HepG2 (cell line): ENCODE measurements around the gene PFKFB2. TPM values are rescaled to one million over a fixed set of nuclear protein-coding genes. Genes with fewer than 3 reads are reported as not detected.

Source experiments
- ATAC-seq: fragments of 200-7000 bp; cut with Tn5 transposase; 3 replicates; pipeline ENCODE4 v1.9.1; 2020; ENCODE audit warnings: mild to moderate bottlenecking, moderate library complexity
- BruUV-seq: library from RNA; stranded (reverse); fragments of 400-500 nt; replicated peaks from 2 replicates; lab custom pipeline; 2021; lab: Mats Ljungman, UMichigan
- CTCF ChIA-PET: fragments of 300-600 bp; formaldehyde crosslinking; extraction: SDS; loops from one replicate; lab custom pipeline; 2021; ENCODE audit warnings: low total read pairs, inconsistent platforms, low intra/inter-chr PET ratio; lab: Yijun Ruan, JAX
- POLR2A ChIA-PET: fragments of 350-600 bp; sonication (Branson Sonifier 250); formaldehyde crosslinking; loops from one replicate; lab custom pipeline; 2020; ENCODE audit warnings: antibody characterized with exemption, inconsistent platforms; lab: Yijun Ruan, JAX
- DNase-seq: peaks from one replicate; pipeline ENCODE4 v3.0.0-alpha.2; 2015; ENCODE audit warnings: low spot score
- FAIRE-seq: peaks from 3 replicates; lab custom pipeline; 2011; peaks lifted over from hg19 to GRCh38; lab: Jason Lieb, UNC
- H2AFZ ChIP-seq: one replicate; pipeline ENCODE4 v1.6.1; 2011; ENCODE audit warnings: low read length, inconsistent platforms
- H3K27ac ChIP-seq: fragments of 300-600 bp; 3 replicates; pipeline ENCODE4 v1.8.0; 2011; ENCODE audit warnings: mixed run types, mild to moderate bottlenecking, mixed read lengths, low read length, inconsistent platforms; ENCODE audit not compliant: insufficient read depth; ENCODE audit errors: extremely low read length
- H3K27me3 ChIP-seq, 2 experiments: fragments of 200-600 bp in 1 of 2; 2 replicates in 1 of 2; 3 replicates in 1 of 2; pipeline versions ENCODE4 v1.6.0 to v1.8.0; 2011; ENCODE audit warnings: low read length in 2 of 2, mild to moderate bottlenecking in 2 of 2, moderate library complexity in 2 of 2, inconsistent platforms in 1 of 2; ENCODE audit not compliant: insufficient read depth in 2 of 2, control insufficient read depth in 1 of 2
- H3K36me3 ChIP-seq, 2 experiments: fragments of 200-600 bp in 1 of 2; replicated peaks in 1 of 2; 2 replicates in 1 of 2; 3 replicates in 1 of 2; pipeline versions ENCODE4 v1.5.1 to v1.8.0; 2011; ENCODE audit warnings: low read length in 2 of 2, inconsistent platforms in 1 of 2; ENCODE audit not compliant: insufficient read depth in 2 of 2, control insufficient read depth in 1 of 2
- H3K4me1 ChIP-seq: 2 replicates; pipeline ENCODE4 v1.5.1; 2012; ENCODE audit warnings: low read length, inconsistent platforms; ENCODE audit not compliant: insufficient read depth
- H3K4me2 ChIP-seq: 2 replicates; pipeline ENCODE4 v1.6.0; 2011; ENCODE audit warnings: low read depth, low read length, inconsistent platforms
- H3K4me3 ChIP-seq, 3 experiments: fragments of 200-600 bp in 1 of 3; sonication (generic), shearing (Covaris generic) in 1 of 3; replicated peaks in 1 of 3; 2 replicates each; pipeline ENCODE4 v1.5.1; 2011 to 2016; ENCODE audit warnings: low read length in 3 of 3, inconsistent platforms in 2 of 3, low read depth in 2 of 3, mild to moderate bottlenecking in 2 of 3, control low read depth in 1 of 3, mixed read lengths in 1 of 3; ENCODE audit not compliant: insufficient read depth in 1 of 3
- H3K79me2 ChIP-seq: one replicate; pipeline ENCODE4 v1.6.1; 2011; ENCODE audit warnings: low read length, inconsistent platforms; ENCODE audit not compliant: insufficient read depth
- H3K9ac ChIP-seq: 2 replicates; pipeline ENCODE4 v1.6.0; 2011; ENCODE audit warnings: mild to moderate bottlenecking, low read depth, low read length, inconsistent platforms; ENCODE audit not compliant: insufficient read depth
- H3K9me3 ChIP-seq: 2 replicates; pipeline ENCODE4 v1.5.1; 2012; ENCODE audit warnings: mild to moderate bottlenecking, low read length
- H4K20me1 ChIP-seq: 2 replicates; pipeline ENCODE4 v1.6.0; 2011; ENCODE audit warnings: inconsistent platforms, mild to moderate bottlenecking, low read length, moderate library complexity; ENCODE audit not compliant: insufficient read depth
- ATF7-NPFF ChIP-seq: sonication (generic); formaldehyde crosslinking; IDR thresholded peaks from 2 replicates; pipeline ENCODE4 v1.8.1; 2023; ENCODE audit warnings: mild to moderate bottlenecking, low read depth, missing genetic modification reagents, moderate library complexity
- BRF2 ChIP-seq: sonication (generic); formaldehyde crosslinking; IDR thresholded peaks from 2 replicates; pipeline ENCODE4 v1.8.1; 2022; ENCODE audit warnings: mild to moderate bottlenecking, missing genetic modification reagents
- CBX1 ChIP-seq: IDR thresholded peaks from one replicate; pipeline ENCODE4 v1.6.1; 2016; ENCODE audit warnings: antibody characterized with exemption, low read depth
- CC2D1A ChIP-seq: sonication (generic); formaldehyde crosslinking; IDR thresholded peaks from 2 replicates; pipeline ENCODE4 v1.8.1; 2023; ENCODE audit warnings: mild to moderate bottlenecking, missing genetic modification reagents
- MIER3 ChIP-seq: IDR thresholded peaks from 2 replicates; pipeline ENCODE4 v1.6.1; 2016; ENCODE audit warnings: missing compliant biosample characterization, borderline replicate concordance
- MTF1 ChIP-seq: sonication (generic); formaldehyde crosslinking; IDR thresholded peaks from 2 replicates; pipeline ENCODE4 v1.5.0; 2020; ENCODE audit warnings: missing genetic modification reagents
- MXI1 ChIP-seq: IDR thresholded peaks from 3 replicates; pipeline ENCODE4 v1.6.1; 2012; ENCODE audit warnings: low read depth, low read length, inconsistent platforms, borderline replicate concordance
- NAIF1 ChIP-seq: sonication (generic); formaldehyde crosslinking; IDR thresholded peaks from 2 replicates; pipeline ENCODE4 v1.5.0; 2020; ENCODE audit warnings: mild to moderate bottlenecking, missing genetic modification reagents, borderline replicate concordance
- PREB ChIP-seq: sonication (generic); formaldehyde crosslinking; IDR thresholded peaks from 2 replicates; pipeline ENCODE4 v1.4.0; 2020; ENCODE audit warnings: missing genetic modification reagents
- RFXANK ChIP-seq: IDR thresholded peaks from 2 replicates; pipeline ENCODE4 v1.6.1; 2016
- SOX13 ChIP-seq, 3 experiments: fragments of 450-650 bp in 1 of 3; sonication (generic) in 1 of 3; formaldehyde crosslinking in 1 of 3; IDR thresholded peaks in 2 of 3; conservative IDR thresholded peaks in 1 of 3; 2 replicates each; pipeline versions ENCODE4 v1.5.0 to v1.6.1; 2016 to 2020; ENCODE audit warnings: antibody characterized with exemption in 1 of 3, mild to moderate bottlenecking in 1 of 3, missing compliant biosample characterization in 1 of 3, missing genetic modification reagents in 1 of 3, moderate library complexity in 1 of 3
- TRAFD1 ChIP-seq: sonication (generic); formaldehyde crosslinking; IDR thresholded peaks from 2 replicates; pipeline ENCODE4 v1.5.1; 2020; ENCODE audit warnings: missing genetic modification reagents, mild to moderate bottlenecking, borderline replicate concordance
- ZNF263 ChIP-seq: sonication (generic); formaldehyde crosslinking; IDR thresholded peaks from 2 replicates; pipeline ENCODE4 v1.4.0; 2020; ENCODE audit warnings: missing genetic modification reagents
- ZNF350 ChIP-seq: sonication (generic); formaldehyde crosslinking; IDR thresholded peaks from 2 replicates; pipeline ENCODE4 v1.4.0; 2020; ENCODE audit warnings: mild to moderate bottlenecking, low read depth, missing genetic modification reagents, borderline replicate concordance
- ZNF431 ChIP-seq: sonication (generic); formaldehyde crosslinking; IDR thresholded peaks from 2 replicates; pipeline ENCODE4 v1.9.0; 2022; ENCODE audit warnings: missing genetic modification reagents, low read depth, mild to moderate bottlenecking, borderline replicate concordance
- ZNF740 ChIP-seq: sonication (generic); formaldehyde crosslinking; IDR thresholded peaks from 2 replicates; pipeline ENCODE4 v1.4.0; 2020; ENCODE audit warnings: missing genetic modification reagents
- WGBS: methylation state at CpG from one replicate; pipeline ENCODE4 v1.1.6; 2017; ENCODE audit warnings: low lambda C conversion rate; 5-methylcytosine and 5-hydroxymethylcytosine counted together
- in situ Hi-C: cut with HindIII; loops from 2 replicates; pipeline ENCODE4 v1.10.0; 2017; ENCODE audit warnings: low pct_unique_long_range_greater_than_20kb; ENCODE audit not compliant: extremely low pct_ligation_motif_present
- intact Hi-C: fragments of 100-400 bp; cut with micrococcal nuclease; formaldehyde crosslinking; loops from one replicate; pipeline ENCODE4 v1.10.0; 2022; ENCODE audit not compliant: unreplicated experiment
- polyA plus RNA-seq, 8 experiments: library from polyadenylated mRNA; depleted of rRNA in 3 of 8; stranded (reverse) in 7 of 8; unstranded in 1 of 8; fragments of >200 nt; fragmentation: Illumina TruSeq in 4 of 8; extraction: Trizol in 4 of 8; gene quantifications; 2 replicates each; pipeline versions ENCODE4 v1.2.1 to v1.2.3, GENCODE V29; 2011 to 2016; ENCODE audit warnings: low read depth in 4 of 8, missing spikeins in 1 of 8, mixed read lengths in 1 of 8; ENCODE audit not compliant: insufficient read depth in 1 of 8
- total RNA-seq, 5 experiments: library from RNA; depleted of rRNA; stranded (reverse); fragments of >200 nt; fragmentation: Illumina TruSeq; extraction: Trizol; gene quantifications; 2 replicates each; pipeline ENCODE4 v1.2.3, GENCODE V29; 2016; ENCODE audit warnings: low read depth in 1 of 5

Gene PFKFB2
- total and polyA plus RNA-seq, 2 of the 13 experiments (the other 11 are each of a cell fraction or from before 2014, with no cell fraction given): 4.6 to 10.6 TPM

- intact Hi-C loops: no loop called here
- H3K4me2 ChIP-seq: no peak overlapping the region
- no peak overlapping the region for H3K9ac ChIP-seq
- 99% methylated on average over 8 of the region's 8 CpGs for WGBS
- no peaks in the 10 kb centered on the region for H3K27me3 ChIP-seq
- peaks cover 9 to 34% of the 10 kb centered on the region in 2 experiments; a peak in 4 of 5 replicates for H3K36me3 ChIP-seq
- no peak for TF ChIP-seq ATF7-NPFF
- no peak for TF ChIP-seq MTF1 (CRISPR knock-in tag)
- no peak for TF ChIP-seq ZNF740 (CRISPR knock-in tag)
- no peak for TF ChIP-seq ZNF431
- no peak for TF ChIP-seq CC2D1A
- no peak for TF ChIP-seq ZNF263
- no peak for TF ChIP-seq MXI1
- TF ChIP-seq SOX13 (IDR thresholded peaks at IDR 0.05): no peak
- TF ChIP-seq SOX13 (CRISPR knock-in tag; conservative IDR thresholded peaks at IDR 0.05 in 1 of 2, IDR thresholded peaks at IDR 0.05 in 1 of 2): no peak
- no peak for TF ChIP-seq RFXANK (CRISPR knock-in tag)
- TF ChIP-seq CBX1: no peak
- H4K20me1 ChIP-seq: no peaks in the 10 kb centered on the region
- ATAC-seq (no peak), DNase-seq (no peak), FAIRE-seq (no peak)
- H3K4me3 ChIP-seq: no peak overlapping the region
- peaks cover 21% of the 10 kb centered on the region for H3K4me1 ChIP-seq
- in situ Hi-C loops: no loop called here
- CTCF ChIA-PET: no interaction called here
- POLR2A ChIA-PET: no interaction called here
- no TSS peak for BruUV-seq
- no peak overlapping the region for H2AFZ ChIP-seq
- no peaks in the 10 kb centered on the region for H3K9me3 ChIP-seq
- H3K27ac ChIP-seq: no peak overlapping the region
- H3K79me2 ChIP-seq: no peaks in the 10 kb centered on the region
Measured at GRCh38 chr1:207064561-207064960, 11.5 kb downstream of the PFKFB2 start.

GRCh38 chr1:207067185-207067584, 14.1 kb downstream of the PFKFB2 start:
- Histone ChIP-seq H4K20me1 (no peaks in the 10 kb centered on the region), H3K4me1 (peaks cover 21% of the 10 kb centered on the region), H3K9me3 (no peaks in the 10 kb centered on the region), H2AFZ (no peak overlapping the region), H3K27ac (peak overlapping the region; percentile 46), H3K4me3 (no peak overlapping the region), H3K79me2 (no peaks in the 10 kb centered on the region), H3K36me3 (peaks cover 12 to 37% of the 10 kb centered on the region in 2 experiments; a peak in 4 of 5 replicates), H3K27me3 (no peaks in the 10 kb centered on the region), H3K9ac (no peak overlapping the region), H3K4me2 (peak overlapping the region; percentile 8; the same call in 1 of the 2 replicates)
- BruUV-seq: no TSS peak
- DNase-seq (no peak), FAIRE-seq (no peak), ATAC-seq (no peak)
- ChIA-PET CTCF (no interaction called here), POLR2A (interaction anchor here (1.1 kb wide), 1 partner anchor 14 kb away, joined by 3 read pairs; the partner anchor contains the start of gene PFKFB2)
- in situ Hi-C loops (no loop called here), intact Hi-C loops (no loop called here)
- WGBS: 75% methylated on average over 3 of the region's 3 CpGs
- no peak for TF ChIP-seq PREB
- no peak for TF ChIP-seq ZNF350 (CRISPR knock-in tag)
- no peak for TF ChIP-seq MIER3 (CRISPR knock-in tag)
- no peak for TF ChIP-seq TRAFD1
- TF ChIP-seq BRF2: no peak
- TF ChIP-seq NAIF1: no peak
